LHCN-M2 (cell line): ENCODE results near the gene COMMD3. TPM values are rescaled to one million over a fixed set of nuclear protein-coding genes. Genes with fewer than 3 reads are reported as not detected.

Source experiments
- DNase-seq: peaks from one replicate; pipeline ENCODE4 v3.0.0-alpha.2; 2012; ENCODE audit warnings: low read depth
- total RNA-seq: library from RNA; depleted of rRNA; stranded (reverse); fragments of >200 nt; gene quantifications from 2 replicates; pipeline ENCODE4 v1.2.3, GENCODE V29; 2014

COMMD3 gene
- total RNA-seq, 1 experiment from 2014 or later = 37.5 TPM

DNA sequence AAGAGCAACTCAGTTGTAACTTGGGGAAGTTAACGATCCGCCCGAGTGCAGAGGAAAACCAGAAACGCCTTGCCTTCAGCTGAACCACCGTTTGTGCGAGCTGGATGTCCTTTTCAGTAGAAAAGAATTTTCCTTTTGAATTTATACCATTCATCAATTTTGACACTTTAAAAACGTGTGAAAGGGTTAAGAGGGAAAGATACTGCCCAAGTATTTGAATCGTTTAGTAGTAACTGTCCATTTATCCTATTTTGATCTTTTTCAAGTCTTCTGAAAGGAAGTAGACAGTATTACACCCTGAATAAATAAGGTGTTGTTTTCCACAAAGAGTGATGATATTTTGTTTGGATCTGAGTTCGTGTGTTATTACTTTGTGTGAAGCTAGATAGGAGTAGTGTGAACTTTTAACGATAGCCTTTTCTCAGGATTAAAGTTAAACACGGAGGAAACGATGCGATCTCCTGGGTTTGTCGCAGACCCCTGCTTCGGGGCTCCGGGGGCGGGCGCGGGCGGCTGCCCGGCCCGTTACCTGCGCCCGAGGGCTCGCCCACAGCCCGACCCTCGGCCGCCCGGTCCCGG is 3.9 kb downstream of the COMMD3 start:
- no peak for DNase-seq

GRCh38 chr10:22320591-22321155 is 4.5 kb downstream of the COMMD3 start, which contains the start of gene BMI1:
TSS of gene BMI1 (plus strand) at chr10:22321099. CDS start at chr10:22326450, 5,351 bp downstream.
- peak; percentile 75 for DNase-seq

DNA sequence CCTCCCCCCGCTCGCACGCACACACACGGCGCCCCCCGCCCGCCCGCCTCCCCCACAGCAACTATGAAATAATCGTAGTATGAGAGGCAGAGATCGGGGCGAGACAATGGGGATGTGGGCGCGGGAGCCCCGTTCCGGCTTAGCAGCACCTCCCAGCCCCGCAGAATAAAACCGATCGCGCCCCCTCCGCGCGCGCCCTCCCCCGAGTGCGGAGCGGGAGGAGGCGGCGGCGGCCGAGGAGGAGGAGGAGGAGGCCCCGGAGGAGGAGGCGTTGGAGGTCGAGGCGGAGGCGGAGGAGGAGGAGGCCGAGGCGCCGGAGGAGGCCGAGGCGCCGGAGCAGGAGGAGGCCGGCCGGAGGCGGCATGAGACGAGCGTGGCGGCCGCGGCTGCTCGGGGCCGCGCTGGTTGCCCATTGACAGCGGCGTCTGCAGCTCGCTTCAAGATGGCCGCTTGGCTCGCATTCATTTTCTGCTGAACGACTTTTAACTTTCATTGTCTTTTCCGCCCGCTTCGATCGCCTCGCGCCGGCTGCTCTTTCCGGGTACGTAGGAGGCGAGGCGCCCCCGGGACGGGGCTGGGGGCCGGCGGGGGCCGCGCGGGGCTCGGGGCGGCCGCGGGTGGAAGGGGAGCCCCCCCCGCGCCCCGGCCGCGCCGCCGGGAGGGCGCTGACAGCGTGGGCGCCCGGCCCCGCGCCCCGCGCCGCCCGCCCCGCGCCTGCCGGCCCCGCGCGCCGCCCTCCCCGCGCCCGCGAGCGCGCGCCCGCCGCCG is 5.2 kb downstream of the COMMD3 start:
- peak; percentile 65 for DNase-seq

GRCh38 chr10:22321924-22322640 is 5.9 kb downstream of the COMMD3 start:
- DNase-seq = peak; percentile 21

DNA sequence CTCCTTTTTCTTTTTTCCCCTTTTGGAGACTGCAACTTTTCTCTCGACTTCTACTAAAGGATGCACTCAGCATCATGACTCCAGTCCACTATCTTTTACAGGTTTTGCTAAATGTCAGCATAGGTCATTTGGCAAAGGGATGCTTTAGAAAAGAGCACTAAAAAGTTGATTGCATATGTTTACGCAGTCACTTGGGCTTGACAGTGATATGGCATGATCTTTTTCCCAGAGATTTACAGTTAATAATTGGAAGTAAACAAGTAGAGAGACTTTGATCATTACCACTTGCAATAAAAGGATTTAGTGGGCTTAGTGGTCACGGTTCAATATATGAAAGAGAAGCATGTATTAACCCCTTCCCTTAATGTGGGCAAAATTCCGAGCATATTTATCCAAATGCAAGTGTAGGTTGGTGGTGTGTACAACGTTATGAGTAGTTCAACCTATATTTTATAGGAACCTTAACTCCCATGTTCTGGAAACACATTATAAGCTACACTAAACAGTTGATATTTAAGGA is 6.5 kb downstream of the COMMD3 start:
- no peak for DNase-seq

DNA sequence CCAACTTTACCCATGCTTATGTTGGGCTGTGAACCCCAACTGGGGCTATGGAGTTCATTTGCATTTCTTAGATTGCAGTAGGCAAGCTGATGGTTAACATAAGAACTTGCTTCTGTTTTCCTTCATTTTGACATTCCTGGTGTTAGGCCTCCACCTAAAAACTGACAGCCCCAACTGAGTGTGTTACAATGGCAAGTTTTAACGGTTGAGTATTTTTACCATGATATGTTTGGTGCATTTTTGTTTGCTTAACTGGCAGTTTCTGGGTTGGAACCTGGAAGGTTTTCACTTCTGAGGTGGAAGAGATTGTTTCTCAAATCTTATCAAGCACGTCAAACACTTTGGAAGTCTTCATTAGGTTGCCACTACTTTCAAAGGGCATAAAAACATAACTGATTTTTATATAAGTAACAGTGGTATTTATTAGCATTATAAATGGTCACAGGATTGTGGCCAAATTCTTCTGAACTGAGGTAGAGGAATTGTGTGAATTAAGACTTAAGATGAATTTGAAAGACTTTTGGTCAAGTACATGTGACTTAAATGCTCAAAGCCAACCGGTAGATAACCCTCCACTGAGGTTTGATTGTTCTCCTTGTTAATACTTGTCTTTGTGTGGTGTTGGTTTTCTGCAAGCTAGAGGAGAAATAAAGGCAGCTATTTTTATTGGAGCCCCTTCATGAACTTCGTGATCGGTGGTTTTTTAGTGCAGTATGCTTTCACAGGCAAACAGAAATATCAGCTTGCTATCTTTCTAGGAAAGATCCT is 7.5 kb downstream of the COMMD3 start:
- DNase-seq = no peak

- DNase-seq = no peak
Observed at GRCh38 chr10:22324413-22324812, 8.2 kb downstream of the COMMD3 start.

GRCh38 chr10:22324893-22325271 is 8.7 kb downstream of the COMMD3 start:
- DNase-seq = no peak

DNA sequence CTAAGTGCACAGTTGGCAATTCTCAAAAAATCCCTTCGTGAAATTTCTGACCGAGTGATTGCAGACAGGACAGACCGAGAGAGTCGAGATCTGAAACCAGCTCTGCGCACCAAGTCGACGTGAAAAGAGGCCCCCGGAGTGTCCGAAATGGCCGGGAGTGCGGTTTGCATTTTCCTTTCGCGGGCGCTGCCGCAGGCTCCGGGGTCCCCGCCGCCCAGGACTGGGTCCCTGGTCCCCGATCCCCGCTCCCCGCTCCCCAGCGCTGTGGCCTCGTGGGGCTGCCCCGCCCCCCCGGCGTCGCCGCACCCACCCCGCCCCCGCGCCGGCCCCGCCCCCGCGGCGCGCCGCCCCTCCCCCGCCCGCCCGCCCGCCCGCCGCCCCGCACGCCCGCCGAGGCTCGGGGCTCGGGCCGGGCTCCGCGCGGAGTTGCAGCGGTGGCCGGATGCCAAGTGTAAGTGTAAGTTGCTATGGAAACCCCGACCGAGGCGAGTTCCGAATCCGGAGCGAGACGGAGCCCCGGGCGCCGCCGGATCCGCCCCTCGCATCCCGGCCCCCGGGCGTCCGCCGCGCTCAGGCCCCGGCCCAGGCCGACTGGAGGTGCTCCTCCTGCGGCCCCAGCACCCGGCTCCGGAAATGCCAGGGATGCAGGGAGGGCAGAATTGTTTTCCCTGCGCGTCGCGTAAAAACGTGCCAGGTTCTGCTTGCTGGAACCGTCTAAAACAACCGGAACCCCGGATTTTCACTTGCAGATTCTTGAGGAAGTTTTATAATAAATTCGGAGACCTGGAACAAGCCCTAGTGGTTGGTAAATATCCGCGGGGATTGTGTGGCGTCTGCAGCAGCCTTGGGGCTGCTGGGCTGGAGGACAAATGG is 9.3 kb downstream of the COMMD3 start:
- peak; percentile 52 for DNase-seq

- DNase-seq = no peak
Observed at GRCh38 chr10:22326145-22326702, 10.0 kb downstream of the COMMD3 start.

GRCh38 chr10:22329150-22329549 is 13.0 kb downstream of the COMMD3 start:
- DNase-seq = no peak

- DNase-seq = no peak
Observed at GRCh38 chr10:22332116-22332692, 16.0 kb downstream of the COMMD3 start.

DNA sequence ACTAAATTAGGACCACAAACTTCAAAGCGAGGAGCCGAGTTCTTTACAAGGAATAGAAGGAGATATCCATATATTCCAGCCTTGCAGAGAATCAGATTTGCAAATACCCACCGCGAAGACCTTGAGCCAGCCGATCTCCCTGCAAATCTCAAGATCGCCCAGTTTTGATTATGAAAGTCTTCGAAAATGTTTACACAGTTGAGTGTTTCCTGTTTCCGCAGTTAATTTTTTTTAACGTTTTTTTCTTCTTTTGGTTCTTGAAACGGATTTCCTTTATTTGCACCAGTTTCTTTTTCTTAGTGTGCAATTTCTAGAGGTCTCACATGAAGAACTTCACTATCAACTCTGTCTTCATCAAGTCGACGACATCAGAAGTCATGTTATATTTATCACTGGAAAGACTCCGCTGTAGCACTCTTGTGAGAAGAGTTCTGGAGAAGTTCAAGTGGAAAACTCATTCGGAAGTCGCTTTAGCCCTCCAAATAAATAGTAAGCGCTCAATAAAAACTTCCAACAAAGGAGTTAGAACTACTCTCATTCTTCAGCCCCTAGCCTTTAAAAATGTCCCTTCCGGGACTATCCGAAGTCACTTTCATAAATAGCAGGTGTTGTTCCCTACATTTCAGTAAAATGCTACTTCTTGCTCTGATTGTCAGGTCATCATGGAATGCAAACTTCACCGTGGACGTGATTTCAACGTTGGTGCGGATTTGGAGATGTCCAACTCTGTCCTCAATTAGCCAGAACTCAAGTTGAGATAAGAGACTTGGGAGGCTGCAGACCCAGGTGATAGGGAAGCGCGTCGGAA is 17.2 kb downstream of the COMMD3 start:
- DNase-seq = no peak

GRCh38 chr10:22333975-22334282 is 17.7 kb downstream of the COMMD3 start:
- no peak for DNase-seq

GRCh38 chr10:22334414-22335172 is 18.4 kb downstream of the COMMD3 start:
- no peak for DNase-seq

DNA sequence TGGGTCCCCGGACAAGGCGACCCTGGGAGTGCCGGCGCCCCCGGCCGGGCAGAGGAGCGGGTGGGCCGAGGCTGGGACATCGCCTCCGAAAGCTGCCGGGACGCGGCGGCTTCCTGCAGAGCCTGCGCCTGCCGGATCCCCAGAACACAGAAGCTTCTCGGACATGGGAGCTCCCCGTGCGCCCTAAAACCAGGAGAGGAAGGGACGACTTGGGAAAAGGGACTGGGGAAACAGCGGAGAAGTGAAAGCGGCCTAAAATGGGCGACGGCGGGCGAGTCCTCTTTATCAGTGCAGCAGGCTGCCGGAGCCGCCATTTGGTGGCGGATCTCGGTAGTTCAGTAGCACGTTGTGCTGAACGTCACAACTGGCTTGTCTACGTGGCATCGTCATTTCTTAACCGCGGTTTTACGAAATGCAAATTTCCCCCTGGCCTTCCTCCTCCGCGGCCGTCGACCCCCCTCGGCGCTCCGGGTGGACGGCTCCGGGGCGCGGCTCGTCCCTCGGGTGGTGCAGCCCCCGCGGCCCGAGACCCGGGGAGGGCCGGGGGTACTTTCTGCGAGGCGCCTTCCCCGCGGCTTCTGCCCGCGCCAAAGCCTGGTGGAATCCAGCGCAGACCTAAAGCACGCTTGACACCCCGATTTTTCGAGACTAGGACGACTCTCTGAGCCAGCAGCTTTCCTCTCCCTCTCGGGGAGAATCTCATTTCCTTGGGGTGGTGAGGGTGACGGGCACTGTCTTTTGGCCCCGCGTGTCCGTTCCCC is 19.2 kb downstream of the COMMD3 start:
- DNase-seq = peak; percentile 27

DNA sequence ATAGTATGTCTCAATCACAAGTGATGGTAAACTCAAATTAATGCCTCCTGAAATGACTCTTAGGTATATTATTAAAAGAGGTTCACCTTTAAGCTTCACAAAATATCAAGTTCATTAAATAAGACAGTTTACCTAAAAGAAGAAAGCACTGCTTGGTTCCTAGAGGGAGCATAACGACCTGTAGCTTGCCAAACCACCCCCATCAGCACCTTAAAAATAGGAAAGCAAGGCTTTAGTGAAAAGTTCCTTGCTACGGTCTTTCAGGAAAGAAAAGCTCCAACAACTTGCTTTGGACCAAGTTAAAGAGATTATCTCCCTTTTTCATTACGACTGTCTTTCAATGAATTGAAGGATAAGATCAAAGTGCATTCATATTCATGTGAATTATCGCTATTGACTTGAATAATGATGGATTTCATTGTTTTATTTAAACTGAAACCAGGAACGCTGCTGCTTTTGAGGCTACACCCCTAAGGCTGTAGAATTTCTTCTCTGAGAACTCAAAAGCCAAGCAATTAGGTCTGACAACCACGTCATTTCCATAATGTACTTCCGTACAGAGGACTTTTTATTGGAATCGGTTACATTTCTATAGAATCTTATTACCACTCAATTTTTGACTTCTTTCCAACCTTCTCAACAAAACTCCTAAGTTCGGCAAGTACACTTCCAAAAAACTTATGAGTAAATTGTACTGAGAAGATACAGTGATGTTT is 22.2 kb downstream of the COMMD3 start:
- DNase-seq = no peak
